HG02840 (cell line): ENCODE results near the gene PTPRN2.
"Not testable (repeated sequence)": the region's sequence is repeated elsewhere in the genome, so short reads cannot be mapped to it uniquely, and the experiment has no call there.

Experiments used
- ATAC-seq: cut with Tn5 transposase; IDR thresholded peaks from one replicate; pipeline ENCODE4 v1.9.1; 2021; ENCODE audit warnings: mild to moderate bottlenecking, moderate library complexity, moderate number of reproducible peaks; ENCODE audit not compliant: unreplicated experiment, low FRiP score

The PTPRN2 gene

GRCh38 chr7:158381956-158382355 lies 205.7 kb downstream of the PTPRN2 start:
- no peak for ATAC-seq

- ATAC-seq = no peak
These were observed 208.6 kb downstream of the PTPRN2 start for GRCh38 chr7:158378978-158379377.

- ATAC-seq = no peak
These were observed 209.6 kb downstream of the PTPRN2 start for GRCh38 chr7:158377800-158378623.

GRCh38 chr7:158376839-158377186 lies 210.8 kb downstream of the PTPRN2 start:
- ATAC-seq = not testable (repeated sequence)

- ATAC-seq = not testable (repeated sequence)
These were observed 211.3 kb downstream of the PTPRN2 start for GRCh38 chr7:158376146-158376838.

GRCh38 chr7:158375034-158375433 lies 212.6 kb downstream of the PTPRN2 start:
- ATAC-seq = no peak

- no peak for ATAC-seq
These were observed 213.0 kb downstream of the PTPRN2 start for GRCh38 chr7:158374586-158374985.

- ATAC-seq = no peak
These were observed 213.5 kb downstream of the PTPRN2 start for GRCh38 chr7:158374146-158374545.

GRCh38 chr7:158373476-158374133 lies 214.0 kb downstream of the PTPRN2 start:
- no peak for ATAC-seq

- ATAC-seq = no peak
These were observed 215.0 kb downstream of the PTPRN2 start for GRCh38 chr7:158372400-158373342.

GRCh38 chr7:158371856-158372255 lies 215.8 kb downstream of the PTPRN2 start:
- no peak for ATAC-seq

- ATAC-seq = no peak
These were observed 217.8 kb downstream of the PTPRN2 start for GRCh38 chr7:158369866-158370265.

GRCh38 chr7:158369290-158369689 lies 218.3 kb downstream of the PTPRN2 start:
- ATAC-seq = no peak

GRCh38 chr7:158368449-158368848 lies 219.2 kb downstream of the PTPRN2 start:
- no peak for ATAC-seq

- ATAC-seq = no peak
These were observed 220.0 kb downstream of the PTPRN2 start for GRCh38 chr7:158367634-158367982.

GRCh38 chr7:158366916-158367633 lies 220.5 kb downstream of the PTPRN2 start:
- ATAC-seq = no peak

- ATAC-seq = no peak
These were observed 221.3 kb downstream of the PTPRN2 start for GRCh38 chr7:158366346-158366745.

- ATAC-seq = no peak
These were observed 222.4 kb downstream of the PTPRN2 start for GRCh38 chr7:158365267-158365666.

- no peak for ATAC-seq
These were observed 223.2 kb downstream of the PTPRN2 start for GRCh38 chr7:158364451-158364850.
